Measurements from ENCODE around the gene SOX5. TPM values are rescaled to one million over a fixed set of nuclear protein-coding genes. Genes with fewer than 3 reads are reported as not detected.

SOX5 gene
- not detected for total RNA-seq

- Mint-ChIP-seq H3K27ac (no peak within 1 kb of the TSS), H3K36me3 (no peaks in the 10 kb centered on the region), H3K27me3 (no peaks in the 10 kb centered on the region), H3K9me3 (no peaks in the 10 kb centered on the region), H3K4me1 (no peaks in the 10 kb centered on the region), H3K4me3 (no peak within 1 kb of the TSS)
- POLR2A ChIA-PET, result no interaction called here
- ATAC-seq (ENCODE audit: low read depth) (no peak), DNase-seq (no peak)
These were observed at the start of gene SOX5 for GRCh38 chr12:23949348-23950209. SOX5 (minus strand) TSS chr12:23949670; CDS start chr12:23949601, 69 bp downstream.

- no peaks in the 10 kb centered on the region for H3K4me1 Mint-ChIP-seq
- DNase-seq, result no peak
These were observed 37.6 kb upstream of the SOX5 start for GRCh38 chr12:23987046-23987445.

GRCh38 chr12:23980826-23981225, 31.4 kb upstream of the SOX5 start:
- Mint-ChIP-seq H3K4me1 (no peaks in the 10 kb centered on the region), H3K27ac (no peak overlapping the region), H3K4me3 (no peak overlapping the region), H3K9me3 (no peaks in the 10 kb centered on the region), H3K36me3 (no peaks in the 10 kb centered on the region), H3K27me3 (no peaks in the 10 kb centered on the region)
- POLR2A ChIA-PET, result no interaction called here
- DNase-seq (no peak), ATAC-seq (ENCODE audit: low read depth) (no peak)

More at GRCh38 chr12:23987046-23987445, 37.6 kb upstream of the SOX5 start:
- Mint-ChIP-seq H3K27me3 (no peaks in the 10 kb centered on the region), H3K9me3 (peaks cover 1% of the 10 kb centered on the region), H3K4me3 (no peak overlapping the region), H3K27ac (no peak overlapping the region), H3K36me3 (no peaks in the 10 kb centered on the region)
- ATAC-seq (ENCODE audit: low read depth), result no peak
- POLR2A ChIA-PET, result no interaction called here

- no peaks in the 10 kb centered on the region for H3K36me3 Mint-ChIP-seq
- ATAC-seq (ENCODE audit: low read depth) (no peak), DNase-seq (no peak)
- H3K9me3 Mint-ChIP-seq, result no peaks in the 10 kb centered on the region
- H3K4me1 Mint-ChIP-seq, result no peaks in the 10 kb centered on the region
- no peaks in the 10 kb centered on the region for H3K27me3 Mint-ChIP-seq
- H3K4me3 Mint-ChIP-seq, result no peak overlapping the region
- POLR2A ChIA-PET, result no interaction called here
- H3K27ac Mint-ChIP-seq, result no peak overlapping the region
These were observed 15.3 kb upstream of the SOX5 start for GRCh38 chr12:23964812-23965211.

GRCh38 chr12:23959826-23960225, 10.4 kb upstream of the SOX5 start:
- Mint-ChIP-seq H3K4me3 (no peak overlapping the region), H3K27ac (no peak overlapping the region), H3K27me3 (no peaks in the 10 kb centered on the region), H3K4me1 (no peaks in the 10 kb centered on the region), H3K36me3 (no peaks in the 10 kb centered on the region), H3K9me3 (no peaks in the 10 kb centered on the region)
- DNase-seq (no peak), ATAC-seq (ENCODE audit: low read depth) (no peak)
- POLR2A ChIA-PET, result no interaction called here

GRCh38 chr12:23954332-23954731, 4.9 kb upstream of the SOX5 start:
- Mint-ChIP-seq H3K36me3 (no peaks in the 10 kb centered on the region), H3K4me1 (no peaks in the 10 kb centered on the region), H3K27me3 (no peaks in the 10 kb centered on the region), H3K9me3 (no peaks in the 10 kb centered on the region), H3K27ac (no peak overlapping the region), H3K4me3 (no peak overlapping the region)
- DNase-seq (no peak), ATAC-seq (ENCODE audit: low read depth) (no peak)
- POLR2A ChIA-PET, result no interaction called here

GRCh38 chr12:23952071-23952470, 2.6 kb upstream of the SOX5 start:
- DNase-seq (no peak), ATAC-seq (ENCODE audit: low read depth) (no peak)
- H3K27ac Mint-ChIP-seq, result no peak overlapping the region
- no peak overlapping the region for H3K4me3 Mint-ChIP-seq
- POLR2A ChIA-PET, result no interaction called here
- no peaks in the 10 kb centered on the region for H3K9me3 Mint-ChIP-seq
- H3K4me1 Mint-ChIP-seq, result no peaks in the 10 kb centered on the region
- no peaks in the 10 kb centered on the region for H3K36me3 Mint-ChIP-seq
- no peaks in the 10 kb centered on the region for H3K27me3 Mint-ChIP-seq

- Mint-ChIP-seq H3K27ac (no peak overlapping the region), H3K9me3 (no peaks in the 10 kb centered on the region), H3K27me3 (no peaks in the 10 kb centered on the region), H3K4me1 (no peaks in the 10 kb centered on the region), H3K4me3 (no peak overlapping the region), H3K36me3 (no peaks in the 10 kb centered on the region)
- ATAC-seq (ENCODE audit: low read depth) (no peak), DNase-seq (no peak)
- POLR2A ChIA-PET, result no interaction called here
These were observed 1.4 kb upstream of the SOX5 start for GRCh38 chr12:23950775-23951451.

GRCh38 chr12:23950210-23950774, 822 bp upstream of the SOX5 start:
- H3K9me3 Mint-ChIP-seq, result no peaks in the 10 kb centered on the region
- no peaks in the 10 kb centered on the region for H3K36me3 Mint-ChIP-seq
- no peaks in the 10 kb centered on the region for H3K27me3 Mint-ChIP-seq
- H3K27ac Mint-ChIP-seq, result no peak overlapping the region
- no peak for DNase-seq
- H3K4me1 Mint-ChIP-seq, result no peaks in the 10 kb centered on the region
- POLR2A ChIA-PET, result no interaction called here
- H3K4me3 Mint-ChIP-seq, result no peak overlapping the region
- no peak for ATAC-seq (ENCODE audit: low read depth)

GRCh38 chr12:23948291-23948690, 1.2 kb downstream of the SOX5 start:
- H3K36me3 Mint-ChIP-seq, result no peaks in the 10 kb centered on the region
- no peaks in the 10 kb centered on the region for H3K4me1 Mint-ChIP-seq
- H3K27ac Mint-ChIP-seq, result no peak overlapping the region
- H3K27me3 Mint-ChIP-seq, result no peaks in the 10 kb centered on the region
- no peak for ATAC-seq (ENCODE audit: low read depth)
- no peaks in the 10 kb centered on the region for H3K9me3 Mint-ChIP-seq
- POLR2A ChIA-PET, result no interaction called here
- DNase-seq, result no peak
- H3K4me3 Mint-ChIP-seq, result no peak overlapping the region

GRCh38 chr12:23947395-23947794, 2.1 kb downstream of the SOX5 start:
- no peaks in the 10 kb centered on the region for H3K36me3 Mint-ChIP-seq
- H3K27me3 Mint-ChIP-seq, result no peaks in the 10 kb centered on the region
- no peak overlapping the region for H3K4me3 Mint-ChIP-seq
- no peaks in the 10 kb centered on the region for H3K9me3 Mint-ChIP-seq
- no peaks in the 10 kb centered on the region for H3K4me1 Mint-ChIP-seq
- POLR2A ChIA-PET, result no interaction called here
- DNase-seq (no peak), ATAC-seq (ENCODE audit: low read depth) (no peak)
- no peak overlapping the region for H3K27ac Mint-ChIP-seq

- DNase-seq (no peak), ATAC-seq (ENCODE audit: low read depth) (no peak)
- Mint-ChIP-seq H3K36me3 (no peaks in the 10 kb centered on the region), H3K4me1 (no peaks in the 10 kb centered on the region), H3K27ac (no peak overlapping the region), H3K27me3 (no peaks in the 10 kb centered on the region), H3K4me3 (no peak overlapping the region), H3K9me3 (no peaks in the 10 kb centered on the region)
- POLR2A ChIA-PET, result no interaction called here
These were observed 4.2 kb downstream of the SOX5 start for GRCh38 chr12:23945249-23945648.

- no peak for ATAC-seq (ENCODE audit: low read depth)
- POLR2A ChIA-PET, result no interaction called here
- Mint-ChIP-seq H3K9me3 (no peaks in the 10 kb centered on the region), H3K36me3 (no peaks in the 10 kb centered on the region), H3K4me3 (no peak overlapping the region), H3K4me1 (no peaks in the 10 kb centered on the region), H3K27ac (no peak overlapping the region), H3K27me3 (no peaks in the 10 kb centered on the region)
- no peak for DNase-seq
These were observed 5.4 kb downstream of the SOX5 start for GRCh38 chr12:23944067-23944466.

- no peak overlapping the region for H3K4me3 Mint-ChIP-seq
- no peaks in the 10 kb centered on the region for H3K9me3 Mint-ChIP-seq
These were observed 6.6 kb downstream of the SOX5 start for GRCh38 chr12:23942841-23943240.

More at GRCh38 chr12:23942841-23943240, 6.6 kb downstream of the SOX5 start:
- Mint-ChIP-seq H3K27ac (no peak overlapping the region), H3K36me3 (no peaks in the 10 kb centered on the region), H3K4me1 (no peaks in the 10 kb centered on the region), H3K27me3 (no peaks in the 10 kb centered on the region)
- POLR2A ChIA-PET, result no interaction called here
- no peak for ATAC-seq (ENCODE audit: low read depth)
- no peak for DNase-seq

Measured in activated naive CD8-positive, alpha-beta T cell treated with anti-CD3 and anti-CD28 coated beads, Interleukin-2, amount 10 ng/mL, durations not matched to agents 7 days and 5 days (primary cell).